C1 segment of cervical spinal cord (tissue), 14 donors: ENCODE results near the gene ACTR6.
"Not testable (repeated sequence)": the region's sequence is repeated elsewhere in the genome, so short reads cannot be mapped to it uniquely, and the experiment has no call there.

Experiments used
- DNase-seq, 14 donors: peaks; one replicate each; lab custom pipeline; 2025; lab: John Stamatoyannopoulos, UW

The ACTR6 gene

DNA sequence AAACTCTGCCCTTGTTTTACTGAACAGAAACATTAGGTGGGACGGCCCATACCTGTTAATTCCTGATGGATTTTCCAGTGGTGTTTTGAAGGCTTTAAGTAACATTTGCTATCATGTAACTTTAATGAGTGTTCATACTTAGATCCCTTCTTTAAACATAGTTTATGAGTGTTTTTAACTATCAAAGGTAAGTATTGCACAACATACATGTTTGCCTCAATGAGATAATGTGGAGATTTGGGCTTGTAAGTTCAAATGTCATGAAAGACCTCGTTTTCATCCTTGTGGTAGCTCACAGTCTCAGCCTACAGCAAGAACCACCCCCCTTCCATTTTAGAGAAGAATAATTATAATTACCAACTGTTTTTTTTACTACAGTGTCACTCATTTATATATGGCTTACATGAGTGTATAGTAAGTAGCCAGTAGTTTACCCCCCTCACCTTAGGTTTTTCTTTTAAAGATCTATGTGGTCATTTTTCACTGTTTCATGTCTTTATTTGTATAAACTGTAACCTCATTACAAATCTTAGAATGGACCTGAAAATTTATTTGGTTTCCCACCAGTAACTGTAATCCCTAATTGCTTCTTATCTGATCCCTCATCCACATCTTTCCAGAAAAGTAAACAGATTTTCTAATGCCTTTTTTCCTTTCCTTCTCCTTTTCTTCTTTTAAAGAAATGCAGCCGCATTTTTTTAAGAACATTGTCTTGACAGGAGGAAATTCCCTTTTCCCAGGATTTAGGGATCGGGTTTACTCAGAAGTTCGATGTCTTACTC lies 18.9 kb downstream of the ACTR6 start:
- DNase-seq: no peak

DNA sequence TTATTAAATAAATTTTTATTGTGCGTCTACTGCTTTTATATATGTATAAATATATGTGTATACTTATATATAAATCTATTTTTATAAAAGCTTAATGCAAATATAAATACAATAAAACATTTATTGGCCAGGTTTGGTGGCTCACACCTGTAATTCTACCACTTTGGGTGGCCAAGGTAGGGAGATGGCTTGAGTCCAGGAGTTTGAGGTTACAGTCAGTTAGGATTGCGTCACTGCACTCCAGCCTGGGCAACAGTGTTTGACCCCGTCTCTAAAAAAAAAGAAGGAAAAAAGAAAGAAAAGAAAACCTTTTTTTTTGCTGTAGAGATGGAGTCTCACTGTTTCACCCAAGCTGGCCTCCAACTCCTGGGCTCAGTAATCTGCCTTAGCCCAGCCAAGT lies 20.9 kb downstream of the ACTR6 start:
- DNase-seq: no peak

DNA sequence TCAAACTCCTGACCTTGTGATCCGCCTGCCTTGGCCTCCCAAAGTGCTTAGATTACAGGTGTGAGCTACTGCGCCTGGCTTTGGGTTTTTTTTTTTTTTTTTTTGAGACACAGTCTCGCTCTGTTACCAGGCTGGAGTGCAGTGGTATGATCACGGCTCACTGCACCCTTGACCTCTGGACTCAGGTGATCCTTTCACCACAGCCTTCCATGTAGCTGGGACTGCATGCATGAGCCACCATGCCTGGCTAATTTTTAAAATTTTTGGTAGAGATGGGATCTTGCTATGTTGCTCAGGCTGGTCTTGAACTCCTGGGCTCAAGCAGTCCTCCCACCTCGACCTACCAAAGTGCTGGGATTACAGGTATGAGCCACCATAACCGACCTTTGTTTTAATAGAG lies 21.6 kb downstream of the ACTR6 start:
- DNase-seq: not testable (repeated sequence)

DNA sequence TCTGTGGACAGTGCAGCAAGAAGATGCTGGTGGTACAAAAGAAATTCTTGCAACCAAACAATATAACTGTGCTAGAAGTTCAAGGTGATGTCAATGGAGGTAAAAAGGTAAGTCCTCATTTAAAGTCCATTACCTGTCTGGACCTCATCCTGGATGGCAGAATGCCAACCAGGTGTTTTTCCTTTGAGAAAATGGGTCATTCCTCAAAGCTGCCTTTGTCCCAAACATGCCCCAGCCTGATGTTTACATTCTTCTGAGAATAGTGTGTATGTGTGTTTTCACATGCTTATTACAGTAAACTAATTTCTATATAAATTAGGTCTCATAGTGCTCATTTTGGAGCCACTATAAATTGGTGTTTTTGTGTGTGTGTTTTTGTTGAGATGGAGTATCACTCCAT lies 24.9 kb downstream of the ACTR6 start:
- no peak for DNase-seq

DNA sequence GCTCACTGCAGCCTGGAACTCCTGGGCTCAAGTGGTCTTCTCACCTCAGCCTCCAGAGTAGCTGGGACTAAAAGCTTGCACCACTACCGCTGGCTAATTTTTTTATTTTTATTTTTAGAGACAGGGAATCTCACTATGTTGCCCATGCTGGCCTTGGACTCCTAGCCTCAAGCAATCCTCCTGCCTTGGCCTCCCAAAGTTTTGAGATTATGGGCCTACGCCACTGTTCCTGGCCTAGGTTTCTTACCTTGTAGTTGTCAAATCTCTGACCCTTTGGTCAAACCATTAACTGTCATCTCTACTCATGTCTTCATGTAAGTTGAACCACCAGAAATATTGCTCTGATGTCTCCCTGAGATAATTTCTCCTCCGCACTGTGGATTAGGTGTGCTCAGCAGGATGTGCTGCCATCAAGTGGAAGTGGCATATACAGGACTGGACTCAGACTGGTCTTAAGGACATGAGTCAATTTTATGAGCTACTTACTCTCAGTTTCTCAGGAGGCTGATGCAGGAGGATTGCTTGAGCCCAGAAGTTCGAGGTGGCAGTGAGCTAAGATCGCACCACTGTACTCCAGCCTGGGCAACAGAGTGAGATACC lies 28.5 kb downstream of the ACTR6 start:
- DNase-seq: no peak

DNA sequence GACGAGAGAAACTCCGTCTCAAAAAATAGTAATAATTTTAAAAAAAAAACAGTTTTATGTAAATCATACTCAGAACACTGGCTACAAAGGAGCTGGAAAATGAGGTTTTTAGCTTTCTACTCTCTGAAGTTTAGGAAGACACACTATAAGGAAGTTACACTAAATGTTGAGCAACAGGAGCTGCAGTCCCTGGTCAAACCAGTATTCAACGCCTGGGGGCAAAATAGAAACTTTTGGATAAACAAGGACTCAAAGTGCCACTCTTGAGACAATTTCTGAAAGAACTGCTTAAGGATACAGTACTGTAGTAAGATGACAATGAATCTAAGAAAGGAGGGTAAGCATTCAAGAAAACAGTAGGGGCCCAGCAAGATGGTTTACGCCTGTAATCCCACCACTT lies 29.3 kb downstream of the ACTR6 start:
- no peak for DNase-seq

DNA sequence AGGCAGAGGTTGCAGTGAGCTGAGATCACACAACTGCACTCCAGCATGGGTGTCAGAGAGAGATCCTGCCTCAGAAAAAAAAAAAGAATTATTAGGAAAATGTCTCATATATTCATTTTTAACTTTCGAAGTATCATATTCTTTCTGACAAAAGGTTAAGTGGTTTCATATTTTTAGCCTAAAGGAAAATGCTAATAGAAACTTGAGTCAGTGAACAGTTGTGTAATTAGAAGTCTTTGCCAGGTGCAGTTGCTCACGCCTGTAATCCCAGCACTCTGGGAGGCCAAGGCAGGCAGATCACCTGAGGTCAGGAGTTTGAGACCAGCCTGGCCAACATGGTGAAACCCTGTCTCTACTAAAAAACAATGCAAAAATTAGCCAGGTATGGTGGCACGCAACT lies 31.3 kb downstream of the ACTR6 start:
- not testable (repeated sequence) for DNase-seq

DNA sequence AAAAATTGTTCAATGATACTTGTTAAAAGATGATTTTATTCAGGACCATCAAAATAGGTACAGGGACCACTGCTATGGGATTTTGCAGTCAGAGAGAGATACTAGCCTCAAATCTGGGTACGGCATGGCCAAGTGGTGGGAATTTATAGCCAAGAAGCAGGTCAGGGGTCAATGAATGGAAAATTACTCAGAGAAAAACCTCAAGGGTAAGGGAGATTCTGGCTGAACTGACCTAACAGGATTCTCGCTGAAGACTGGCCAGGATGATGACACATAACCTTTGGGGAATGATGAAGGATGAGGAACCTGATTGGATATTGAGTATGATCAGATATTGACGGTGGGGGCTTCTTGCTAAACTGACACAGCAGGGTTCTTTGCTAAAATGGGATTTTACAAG lies 33.6 kb downstream of the ACTR6 start:
- DNase-seq: no peak

DNA sequence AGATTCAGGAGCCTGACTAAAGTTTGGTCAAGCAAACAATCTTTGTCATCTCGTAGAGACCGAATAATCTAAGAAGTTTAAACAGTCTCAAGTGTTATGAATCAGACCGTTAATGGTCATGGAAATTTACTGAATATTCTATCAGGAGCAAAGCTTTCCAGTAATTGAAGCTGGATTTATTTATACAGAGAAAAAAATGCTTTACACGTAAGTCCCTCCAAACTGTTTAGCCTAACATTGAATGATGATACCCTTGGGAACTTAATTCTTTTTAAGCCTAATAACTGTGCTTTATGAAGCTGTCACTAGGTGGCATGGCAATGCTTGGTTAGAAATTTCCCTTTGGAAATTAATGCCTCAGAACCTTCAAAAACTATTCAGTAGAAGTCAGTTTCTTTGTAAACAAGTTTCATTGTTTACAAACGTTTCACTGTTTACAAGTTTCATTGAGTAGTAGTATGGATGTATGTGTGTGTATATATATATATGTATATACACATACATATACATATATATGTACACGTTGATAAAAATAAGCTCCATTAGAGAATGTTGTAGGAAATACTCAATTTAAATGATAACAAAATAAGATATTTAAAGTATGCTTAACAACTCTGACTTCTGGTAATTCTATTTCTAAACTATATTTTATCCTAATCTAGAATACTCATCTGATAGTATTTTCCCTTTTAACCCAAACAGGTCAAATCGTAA lies 34.1 kb downstream of the ACTR6 start:
- DNase-seq: no peak

DNA sequence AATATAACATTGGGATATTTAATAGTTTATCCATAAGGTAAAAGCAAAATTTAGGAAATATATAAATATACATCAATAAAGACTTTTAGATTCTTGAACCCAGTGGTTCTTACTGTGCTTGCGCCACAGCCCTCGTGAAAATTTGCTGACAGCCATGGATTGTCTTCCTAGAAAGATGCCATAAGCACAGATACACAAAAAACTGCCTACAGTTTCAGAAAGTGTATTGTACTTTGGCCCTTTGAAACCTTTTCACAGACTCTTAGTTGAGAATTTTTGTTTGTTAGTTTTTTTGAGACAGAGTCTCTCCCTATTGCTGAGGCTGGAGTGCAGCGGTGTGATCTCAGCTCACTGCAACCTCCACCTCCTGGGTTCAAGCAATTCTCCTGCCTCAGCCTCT lies 38.2 kb downstream of the ACTR6 start:
- no peak for DNase-seq

DNA sequence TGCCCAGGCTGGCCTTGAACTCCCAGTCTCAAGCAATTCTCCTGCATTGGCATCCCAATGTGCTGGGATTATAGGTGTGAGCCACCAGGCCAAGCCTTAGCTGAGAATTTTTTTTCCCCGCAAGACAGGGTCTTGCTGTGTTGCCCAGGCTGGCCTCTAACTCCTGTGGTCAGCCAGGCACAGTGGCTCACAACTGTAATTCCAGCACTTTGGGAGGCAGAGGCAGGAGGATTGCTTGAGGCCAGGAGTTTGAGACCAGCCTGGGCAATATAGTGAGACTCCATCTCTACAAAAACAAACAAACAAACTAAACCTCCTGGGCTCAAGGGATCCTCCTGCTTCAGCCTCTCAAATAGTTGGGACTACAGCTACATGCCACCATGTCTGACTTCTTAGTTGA lies 39.0 kb downstream of the ACTR6 start:
- no peak for DNase-seq

DNA sequence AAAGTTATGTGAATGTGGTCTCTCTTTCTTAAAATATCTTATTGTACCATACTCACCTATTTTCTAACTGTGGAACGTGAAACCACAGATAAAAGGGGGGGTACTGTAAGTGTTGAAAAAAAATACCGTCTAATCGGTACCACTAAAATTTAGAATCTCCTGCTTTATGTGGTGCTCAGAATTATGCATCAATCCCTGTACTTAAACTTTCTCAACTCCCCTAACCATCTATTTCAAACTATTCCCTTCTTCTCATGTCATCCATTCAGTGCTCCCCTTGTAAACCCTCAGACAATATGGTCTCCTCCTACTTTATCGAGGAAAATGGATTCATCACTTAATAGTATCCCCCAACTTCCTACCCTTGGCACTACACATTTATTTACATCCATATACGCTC lies 42.5 kb downstream of the ACTR6 start:
- DNase-seq: no peak

DNA sequence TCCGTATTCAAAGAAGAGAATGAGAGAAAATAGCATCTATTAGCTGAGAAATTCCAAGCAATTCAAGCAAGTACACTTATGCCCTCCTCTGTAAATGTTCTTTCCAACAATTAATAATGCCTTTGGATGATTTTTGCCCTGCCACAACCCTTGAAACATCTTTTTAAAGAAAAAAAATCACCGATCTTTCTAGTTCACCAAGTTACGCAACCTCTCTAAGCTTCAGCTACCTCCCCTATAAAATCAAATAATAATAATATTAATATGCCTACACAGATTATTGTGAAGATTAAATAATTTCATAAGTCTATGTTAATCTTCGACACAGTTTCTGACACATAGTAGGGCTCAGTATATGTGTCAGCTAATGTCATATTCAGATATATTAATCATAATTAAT lies 47.1 kb downstream of the ACTR6 start:
- DNase-seq: no peak

DNA sequence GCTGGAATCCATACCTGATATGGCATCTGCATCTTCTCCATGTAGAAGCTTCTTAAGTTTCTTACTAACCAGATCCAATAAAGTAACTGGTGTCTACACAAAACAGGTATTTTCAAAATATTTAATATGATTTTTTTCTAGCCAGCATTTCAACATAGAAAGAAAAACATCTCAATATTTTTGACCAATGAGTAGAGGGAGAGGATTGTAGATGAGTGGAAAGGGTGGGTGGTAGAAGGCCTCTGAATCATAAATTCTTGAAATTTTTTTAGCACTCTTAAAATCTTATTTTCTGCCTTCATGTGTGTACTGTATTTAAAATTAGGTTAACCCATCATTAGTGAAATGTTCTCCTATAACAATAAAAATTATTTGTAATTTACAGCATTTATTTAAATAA lies 48.3 kb downstream of the ACTR6 start:
- DNase-seq: no peak

DNA sequence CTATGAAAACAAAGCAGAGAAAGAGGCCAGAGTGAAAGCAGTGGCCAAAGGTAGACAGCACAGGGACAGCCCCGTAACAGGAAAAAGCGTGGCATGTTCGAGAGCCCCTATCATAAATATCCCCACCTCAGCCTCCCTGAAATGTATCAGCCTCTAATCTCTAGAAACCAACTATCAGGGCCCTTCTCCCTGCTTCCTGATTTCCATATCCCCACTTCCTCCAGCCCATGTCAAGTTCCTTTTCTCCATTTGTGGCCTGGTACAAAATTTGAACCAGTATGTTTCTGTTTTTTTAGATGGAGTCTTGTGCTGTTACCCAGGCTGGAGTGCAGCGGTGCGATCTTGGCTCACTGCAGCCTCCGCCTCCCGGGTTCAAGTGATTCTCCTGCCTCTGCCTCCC lies 49.3 kb downstream of the ACTR6 start:
- no peak for DNase-seq

DNA sequence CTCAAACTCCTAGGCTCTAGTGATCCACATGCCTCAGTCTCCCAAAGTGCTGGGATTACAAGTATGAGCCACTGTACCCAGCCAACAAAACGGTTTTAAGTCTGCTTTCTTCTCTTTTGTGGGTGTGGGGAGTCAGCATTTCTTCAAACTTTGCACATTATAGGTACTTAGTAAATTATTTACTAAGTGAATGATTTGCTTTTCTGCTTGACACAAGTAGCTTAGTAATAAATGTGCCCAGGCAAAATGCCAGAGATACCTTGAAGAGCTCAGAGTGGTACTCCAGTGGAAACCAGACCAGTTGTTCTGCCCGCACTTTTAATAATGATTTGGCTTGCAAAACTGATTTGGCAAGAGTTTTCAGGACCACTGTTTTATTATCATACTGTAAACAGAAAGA lies 51.3 kb downstream of the ACTR6 start:
- DNase-seq: no peak

DNA sequence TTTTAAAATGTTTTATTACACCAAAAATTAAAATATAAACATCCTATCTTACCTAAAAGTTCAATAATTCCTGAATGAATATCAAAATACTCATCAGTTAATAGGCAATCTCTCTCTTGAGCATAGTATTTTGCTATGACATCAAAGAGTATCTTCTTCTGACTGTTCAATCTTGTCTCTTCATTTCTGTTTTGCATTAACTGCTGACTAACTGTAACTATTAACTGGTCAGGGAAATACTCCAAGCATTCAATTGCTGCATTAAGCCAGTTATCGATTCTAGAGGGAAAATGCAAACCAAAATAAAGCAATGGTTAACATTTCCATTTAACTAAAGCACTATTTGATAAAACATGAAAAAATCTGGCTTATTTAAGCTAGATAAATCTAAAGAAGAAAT lies 52.8 kb downstream of the ACTR6 start:
- DNase-seq: no peak

DNA sequence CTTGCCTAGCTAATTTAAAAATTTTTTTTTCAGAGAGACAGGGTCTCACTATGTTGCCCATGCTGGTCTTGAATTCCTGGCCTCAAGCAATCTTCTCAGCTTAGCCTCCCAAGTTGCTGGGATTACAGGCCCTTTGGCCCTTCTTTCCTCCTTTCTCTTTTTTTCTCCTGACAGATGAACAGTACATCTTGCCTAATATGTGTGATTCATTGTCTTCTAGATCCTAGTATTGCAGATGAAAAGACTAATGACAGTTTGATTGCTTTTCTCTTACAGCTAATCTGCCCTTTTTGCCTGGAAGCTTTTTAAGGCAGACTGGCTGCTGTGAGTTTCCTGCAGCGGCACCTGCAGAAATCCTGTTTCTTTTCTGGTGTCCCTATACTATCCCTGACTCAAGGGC lies 54.3 kb downstream of the ACTR6 start:
- DNase-seq: no peak

DNA sequence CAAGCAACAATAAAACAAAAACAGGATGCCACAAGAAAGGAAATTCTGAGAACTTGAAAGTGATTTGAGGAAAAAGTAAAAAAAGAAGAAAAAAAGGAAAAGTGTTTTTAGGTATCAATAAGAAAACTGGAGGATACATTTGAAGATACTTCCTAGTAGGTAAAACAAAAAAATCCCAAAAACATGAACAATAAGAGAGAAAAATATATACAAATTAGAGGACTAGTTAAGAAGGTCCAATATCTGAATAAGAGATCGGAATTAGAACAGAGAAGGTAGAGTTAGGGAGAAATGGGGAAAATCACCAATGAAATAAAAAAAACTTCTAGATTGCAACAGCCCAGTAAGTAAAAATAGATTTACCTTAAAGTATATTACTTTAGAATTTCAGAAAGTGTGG lies 57.5 kb downstream of the ACTR6 start:
- DNase-seq: no peak

DNA sequence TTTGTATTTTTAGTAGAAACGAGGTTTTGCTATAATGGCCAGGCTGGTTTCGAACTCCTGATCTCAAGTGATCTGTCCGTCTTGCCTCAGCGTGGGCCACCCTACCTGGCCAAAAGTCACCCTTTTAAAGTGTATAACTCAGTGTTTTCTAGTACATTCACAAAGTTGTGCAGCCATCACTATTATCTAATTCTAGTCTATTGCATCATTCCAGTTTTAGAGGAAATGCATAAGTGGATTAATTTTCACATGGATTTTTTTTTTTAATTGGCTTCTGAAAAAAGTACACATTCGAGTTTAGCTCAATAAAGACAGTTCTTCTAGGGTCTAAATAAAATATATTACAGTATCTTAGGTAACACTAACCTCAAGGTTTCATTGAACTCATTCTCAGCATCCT lies 62.5 kb downstream of the ACTR6 start:
- DNase-seq: no peak

DNA sequence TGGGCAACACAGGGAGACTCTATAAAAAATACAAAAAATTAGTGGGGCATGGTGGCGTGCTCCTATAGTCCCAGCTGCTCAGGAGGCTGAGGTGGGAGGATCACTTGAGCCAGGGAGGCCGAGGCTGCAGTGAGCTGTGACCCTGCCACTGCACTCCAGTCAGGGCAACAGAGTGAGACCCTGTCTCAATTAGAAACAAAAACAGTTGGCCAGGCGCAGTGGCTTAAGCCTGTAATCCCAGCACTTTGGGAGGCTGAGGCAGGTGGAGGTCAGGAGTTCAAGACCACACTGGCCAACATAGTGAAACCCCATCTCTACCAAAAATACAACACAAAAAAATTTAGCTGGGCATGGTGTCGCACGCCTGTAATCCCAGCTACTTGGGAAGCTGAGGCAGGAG lies 64.5 kb downstream of the ACTR6 start:
- not testable (repeated sequence) for DNase-seq

DNA sequence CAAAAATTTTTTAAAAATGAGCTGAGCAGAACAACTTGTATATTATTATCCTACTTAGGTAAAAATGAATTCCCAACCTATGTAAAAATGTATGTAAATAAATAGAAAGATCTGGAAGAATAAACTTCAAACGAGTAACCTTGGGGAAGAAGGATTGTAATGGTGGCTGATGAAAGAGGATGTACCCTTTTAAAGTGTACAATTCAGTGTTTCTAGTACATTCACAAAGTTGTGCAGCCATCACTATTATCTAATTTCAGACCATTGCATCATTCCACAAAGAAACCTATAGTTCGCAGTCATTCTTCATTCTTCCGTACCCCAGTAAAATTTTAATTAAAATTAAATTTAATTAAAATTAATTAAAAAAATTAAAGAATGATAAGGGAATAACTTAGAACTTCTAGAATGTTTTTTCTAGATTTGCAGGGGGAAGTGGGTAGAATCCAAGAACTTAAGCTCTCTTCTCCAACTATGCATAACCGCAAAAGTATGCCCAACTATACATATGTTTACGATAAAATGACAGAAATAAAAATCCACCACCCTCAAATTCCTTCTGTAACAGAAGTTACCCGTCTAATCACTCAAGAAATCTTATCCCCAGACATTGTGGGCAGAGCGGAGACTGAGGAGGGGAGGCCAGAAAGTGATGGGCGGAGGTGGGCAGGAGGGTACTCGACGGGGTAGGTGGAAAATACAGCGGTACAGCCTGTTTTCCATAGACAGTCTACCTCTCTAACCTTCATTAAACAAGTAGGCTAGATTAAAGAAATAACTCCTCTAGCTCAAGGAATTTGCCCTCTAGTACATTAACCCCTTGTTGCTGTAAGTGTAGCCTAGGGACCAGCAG lies 65.3 kb downstream of the ACTR6 start:
- DNase-seq: no peak
